Activated CD4-positive, alpha-beta T cell treated with anti-CD3 and anti-CD28 coated beads for 48 hours (primary cell): ENCODE results near the gene ENPP1.

Experiments
- DNase-seq: peaks from one replicate; pipeline ENCODE4 v3.0.0-alpha.2; 2020

The ENPP1 gene

GRCh38 chr6:131807644-131808459 lies at the start of gene ENPP1:
ENPP1 (plus strand) TSS chr6:131808020; CDS start chr6:131808036, 16 bp downstream.
- peak; percentile 47 for DNase-seq

GRCh38 chr6:131758920-131759319 lies 48.9 kb upstream of the ENPP1 start:
- DNase-seq = no peak

GRCh38 chr6:131761060-131761761 lies 46.6 kb upstream of the ENPP1 start:
- no peak for DNase-seq

- DNase-seq = no peak
These were observed 46.1 kb upstream of the ENPP1 start for GRCh38 chr6:131761762-131762067.

GRCh38 chr6:131762984-131763383 lies 44.8 kb upstream of the ENPP1 start:
- DNase-seq = no peak

GRCh38 chr6:131763749-131764148 lies 44.1 kb upstream of the ENPP1 start:
- no peak for DNase-seq

- no peak for DNase-seq
These were observed 43.5 kb upstream of the ENPP1 start for GRCh38 chr6:131764350-131764749.

- DNase-seq = no peak
These were observed 42.6 kb upstream of the ENPP1 start for GRCh38 chr6:131765081-131765803.

GRCh38 chr6:131765804-131766135 lies 42.0 kb upstream of the ENPP1 start:
- no peak for DNase-seq

- DNase-seq = no peak
These were observed 41.2 kb upstream of the ENPP1 start for GRCh38 chr6:131766631-131767030.

- DNase-seq = no peak
These were observed 38.9 kb upstream of the ENPP1 start for GRCh38 chr6:131768964-131769363.

- no peak for DNase-seq
These were observed 38.3 kb upstream of the ENPP1 start for GRCh38 chr6:131769385-131770141.

GRCh38 chr6:131770776-131771175 lies 37.0 kb upstream of the ENPP1 start:
- no peak for DNase-seq

GRCh38 chr6:131773284-131773950 lies 34.4 kb upstream of the ENPP1 start:
- DNase-seq = no peak

- DNase-seq = no peak
These were observed 31.9 kb upstream of the ENPP1 start for GRCh38 chr6:131775886-131776285.

- DNase-seq = no peak
These were observed 30.8 kb upstream of the ENPP1 start for GRCh38 chr6:131776985-131777384.

GRCh38 chr6:131778169-131778568 lies 29.7 kb upstream of the ENPP1 start:
- DNase-seq = no peak

- no peak for DNase-seq
These were observed 28.5 kb upstream of the ENPP1 start for GRCh38 chr6:131779304-131779703.

- no peak for DNase-seq
These were observed 27.2 kb upstream of the ENPP1 start for GRCh38 chr6:131780600-131780999.

GRCh38 chr6:131781687-131782086 lies 26.1 kb upstream of the ENPP1 start:
- DNase-seq = no peak

GRCh38 chr6:131782764-131783163 lies 25.1 kb upstream of the ENPP1 start:
- DNase-seq = no peak

GRCh38 chr6:131784561-131784960 lies 23.3 kb upstream of the ENPP1 start:
- DNase-seq = no peak

- DNase-seq = no peak
These were observed 20.7 kb upstream of the ENPP1 start for GRCh38 chr6:131787079-131787478.
